ENCODE data around the gene GPC6.

GPC6 gene

DNA sequence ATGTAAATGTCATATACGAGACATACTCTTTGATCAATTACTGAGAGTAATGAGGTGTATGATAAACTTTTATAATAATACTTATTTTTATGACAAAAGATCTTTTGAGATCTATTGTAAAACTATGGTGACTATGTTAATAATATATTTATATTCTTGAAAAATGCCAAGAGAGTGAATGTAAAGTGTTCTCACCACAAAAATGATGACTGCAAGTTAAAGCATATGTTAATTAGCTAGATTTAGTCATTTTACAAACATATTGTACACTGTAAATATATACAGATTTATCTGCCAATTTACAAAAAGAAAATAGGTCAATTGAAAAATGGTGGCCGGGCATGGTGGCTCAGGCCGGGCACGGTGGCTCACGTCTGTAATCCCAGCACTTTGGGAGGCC lies 81.0 kb downstream of the GPC6 start:
- Histone ChIP-seq H3K27ac (ENCODE audit: low read depth, low read length) (no peak overlapping the region), H3K79me1 (ENCODE audit: low read length) (peaks cover 3% of the 10 kb centered on the region), H3K4ac (ENCODE audit: low read depth, low read length) (no peak overlapping the region), H3K23ac (ENCODE audit: low read length) (no peak overlapping the region), H4K5ac (ENCODE audit: low read length) (no peak overlapping the region), H3K4me1 (ENCODE audit: control insufficient read depth, low read depth, low read length) (peaks cover 7% of the 10 kb centered on the region), H2BK120ac (ENCODE audit: low read depth, low read length) (no peak overlapping the region), H3K18ac (ENCODE audit: low read length) (no peak overlapping the region), H3K36me3 (ENCODE audit: control insufficient read depth, insufficient read depth, low read length) (no peaks in the 10 kb centered on the region), H3K9ac (ENCODE audit: low read length) (no peak overlapping the region), H2BK5ac (ENCODE audit: low read length) (no peak overlapping the region), H3K79me2 (ENCODE audit: control insufficient read depth, insufficient read depth, low read length) (peaks cover 2% of the 10 kb centered on the region), H2AK5ac (ENCODE audit: low read length) (no peak overlapping the region), H4K8ac (ENCODE audit: low read depth, low read length) (no peak overlapping the region), H3K56ac (ENCODE audit: low read length) (no peak overlapping the region), H3K27me3 (ENCODE audit: insufficient read depth, low read length, poor library complexity) (no peaks in the 10 kb centered on the region), H2BK15ac (replicated peaks; ENCODE audit: low read depth) (no peak overlapping the region), H3K4me3 (ENCODE audit: low read length) (no peak overlapping the region), H3K4me2 (ENCODE audit: low read length) (no peak overlapping the region)
- no peak for DNase-seq
- WGBS (ENCODE audit: extremely low coverage, insufficient coverage, low lambda C conversion rate): no CpG with 5 or more reads among the region's 5 CpGs

DNA sequence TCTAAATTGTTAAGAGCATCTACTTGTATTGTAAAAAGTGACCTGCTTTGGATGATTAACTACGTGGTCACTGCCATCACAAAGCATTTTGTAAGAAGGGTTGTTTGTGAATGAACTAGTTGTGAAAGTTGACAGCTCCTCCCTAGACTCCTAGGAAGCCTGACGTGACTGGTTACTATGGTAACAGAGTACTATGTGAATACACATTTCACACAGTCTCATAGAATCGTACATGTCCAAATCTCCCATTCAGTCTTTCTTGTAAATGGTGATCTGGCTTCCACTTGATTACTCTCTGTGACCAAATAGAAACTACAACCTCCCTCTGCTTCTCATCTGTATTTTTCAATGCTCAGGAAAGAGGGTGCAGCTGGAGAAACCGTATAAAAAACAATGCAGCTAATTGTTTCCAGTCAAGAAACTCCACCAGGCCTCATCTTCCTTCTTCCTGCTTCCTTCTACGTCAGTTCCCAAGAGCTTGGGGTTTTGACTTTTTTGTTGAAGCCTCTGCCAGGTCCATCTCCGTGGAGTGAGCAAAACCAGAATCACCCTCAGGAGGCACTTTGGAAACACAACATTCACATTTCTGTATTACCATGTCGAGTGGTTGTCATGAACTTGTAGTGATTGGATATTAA lies 83.4 kb downstream of the GPC6 start:
- peak; percentile 85 for DNase-seq
- H2BK120ac ChIP-seq (ENCODE audit: low read depth, low read length): no peak overlapping the region
- H2BK5ac ChIP-seq (ENCODE audit: low read length): no peak overlapping the region
- H3K27ac ChIP-seq (ENCODE audit: low read depth, low read length): no peak overlapping the region
- H3K4me3 ChIP-seq (ENCODE audit: low read length): no peak overlapping the region
- no peak overlapping the region for H2AK5ac ChIP-seq (ENCODE audit: low read length)
- peaks cover 2% of the 10 kb centered on the region for H3K4me1 ChIP-seq (ENCODE audit: control insufficient read depth, low read depth, low read length)
- H3K4me2 ChIP-seq (ENCODE audit: low read length): no peak overlapping the region
- H3K79me1 ChIP-seq (ENCODE audit: low read length): peaks cover 3% of the 10 kb centered on the region
- no peak overlapping the region for H4K5ac ChIP-seq (ENCODE audit: low read length)
- H3K4ac ChIP-seq (ENCODE audit: low read depth, low read length): no peak overlapping the region
- H3K79me2 ChIP-seq (ENCODE audit: control insufficient read depth, insufficient read depth, low read length): peaks cover 3% of the 10 kb centered on the region
- H3K27me3 ChIP-seq (ENCODE audit: insufficient read depth, low read length, poor library complexity): no peaks in the 10 kb centered on the region
- no peaks in the 10 kb centered on the region for H3K36me3 ChIP-seq (ENCODE audit: control insufficient read depth, insufficient read depth, low read length)
- H3K56ac ChIP-seq (ENCODE audit: low read length): no peak overlapping the region
- no CpG with 5 or more reads among the region's 7 CpGs for WGBS (ENCODE audit: extremely low coverage, insufficient coverage, low lambda C conversion rate)
- no peak overlapping the region for H3K18ac ChIP-seq (ENCODE audit: low read length)
- no peak overlapping the region for H3K23ac ChIP-seq (ENCODE audit: low read length)
- H4K8ac ChIP-seq (ENCODE audit: low read depth, low read length): no peak overlapping the region
- no peak overlapping the region for H3K9ac ChIP-seq (ENCODE audit: low read length)
- H2BK15ac ChIP-seq (replicated peaks; ENCODE audit: low read depth): no peak overlapping the region

DNA sequence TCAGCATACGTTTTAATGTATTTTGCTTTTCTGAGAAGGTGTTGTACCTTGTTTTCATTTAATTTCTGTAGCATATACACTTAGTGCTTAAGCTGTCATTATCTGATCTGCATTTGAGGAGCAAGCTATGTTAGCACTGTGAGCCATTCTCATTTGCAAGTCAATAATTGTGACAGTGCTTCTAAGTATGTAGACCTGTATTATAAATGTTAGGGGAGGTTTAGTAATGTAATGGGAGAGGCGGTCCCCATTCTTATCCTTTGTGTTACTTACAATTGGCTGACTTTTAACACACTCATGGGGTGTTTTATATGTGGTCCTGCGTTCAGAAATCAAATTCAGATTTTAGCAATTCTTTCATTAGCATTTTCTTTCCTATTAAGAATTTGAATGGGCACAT lies 90.2 kb downstream of the GPC6 start:
- no peak overlapping the region for H3K4me2 ChIP-seq (ENCODE audit: low read length)
- H3K4me1 ChIP-seq (ENCODE audit: control insufficient read depth, low read depth, low read length): no peaks in the 10 kb centered on the region
- no peaks in the 10 kb centered on the region for H3K27me3 ChIP-seq (ENCODE audit: insufficient read depth, low read length, poor library complexity)
- no peak overlapping the region for H2BK15ac ChIP-seq (replicated peaks; ENCODE audit: low read depth)
- H3K23ac ChIP-seq (ENCODE audit: low read length): no peak overlapping the region
- H3K79me2 ChIP-seq (ENCODE audit: control insufficient read depth, insufficient read depth, low read length): peaks cover 11% of the 10 kb centered on the region
- H2BK120ac ChIP-seq (ENCODE audit: low read depth, low read length): no peak overlapping the region
- H3K18ac ChIP-seq (ENCODE audit: low read length): no peak overlapping the region
- no peak for DNase-seq
- no peak overlapping the region for H3K4me3 ChIP-seq (ENCODE audit: low read length)
- no peaks in the 10 kb centered on the region for H3K36me3 ChIP-seq (ENCODE audit: control insufficient read depth, insufficient read depth, low read length)
- peaks cover 2% of the 10 kb centered on the region for H3K79me1 ChIP-seq (ENCODE audit: low read length)
- H3K4ac ChIP-seq (ENCODE audit: low read depth, low read length): no peak overlapping the region
- H4K5ac ChIP-seq (ENCODE audit: low read length): no peak overlapping the region
- H3K9ac ChIP-seq (ENCODE audit: low read length): no peak overlapping the region
- no CpG with 5 or more reads among the region's 3 CpGs for WGBS (ENCODE audit: extremely low coverage, insufficient coverage, low lambda C conversion rate)
- no peak overlapping the region for H4K8ac ChIP-seq (ENCODE audit: low read depth, low read length)
- no peak overlapping the region for H2BK5ac ChIP-seq (ENCODE audit: low read length)
- H3K27ac ChIP-seq (ENCODE audit: low read depth, low read length): no peak overlapping the region
- no peak overlapping the region for H2AK5ac ChIP-seq (ENCODE audit: low read length)
- H3K56ac ChIP-seq (ENCODE audit: low read length): no peak overlapping the region

DNA sequence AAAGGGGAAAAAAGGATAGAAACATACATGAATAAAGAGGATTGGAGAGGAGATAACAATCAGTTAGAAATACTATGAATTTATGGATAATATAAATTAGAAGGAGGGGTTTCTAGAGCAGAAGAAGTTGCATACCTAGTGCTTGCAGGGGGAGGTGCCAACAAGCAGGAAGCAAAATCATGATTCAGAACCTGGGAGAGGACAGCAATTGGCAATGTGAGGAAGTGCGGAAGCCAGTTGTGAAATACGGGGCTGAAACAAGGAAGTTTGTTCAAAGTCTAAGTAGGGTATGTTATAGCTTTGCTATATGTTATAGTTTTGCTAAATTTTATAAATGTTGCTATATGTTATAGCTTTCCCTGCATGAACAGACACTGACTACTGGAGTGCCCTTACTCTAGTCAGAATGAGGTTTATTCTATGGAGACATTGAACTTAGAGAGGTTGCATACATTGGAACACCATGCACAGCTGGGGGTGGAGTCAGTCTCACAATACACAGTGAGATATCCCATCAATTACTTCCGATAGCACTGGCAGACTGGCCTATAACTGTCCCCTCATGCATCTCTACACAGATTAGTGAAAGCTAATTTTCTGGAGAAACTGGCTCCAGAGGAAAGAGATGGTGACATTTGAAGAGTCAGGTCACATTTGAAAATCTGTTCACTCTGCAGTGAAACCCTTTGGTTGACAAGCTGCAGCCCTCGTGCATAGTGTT lies 92.1 kb downstream of the GPC6 start:
- H3K18ac ChIP-seq (ENCODE audit: low read length): no peak overlapping the region
- H3K9ac ChIP-seq (ENCODE audit: low read length): no peak overlapping the region
- H3K79me2 ChIP-seq (ENCODE audit: control insufficient read depth, insufficient read depth, low read length): peaks cover 11% of the 10 kb centered on the region
- no peak overlapping the region for H3K4me3 ChIP-seq (ENCODE audit: low read length)
- H2AK5ac ChIP-seq (ENCODE audit: low read length): no peak overlapping the region
- WGBS (ENCODE audit: extremely low coverage, insufficient coverage, low lambda C conversion rate): no CpG with 5 or more reads among the region's 4 CpGs
- no peak overlapping the region for H4K5ac ChIP-seq (ENCODE audit: low read length)
- no peaks in the 10 kb centered on the region for H3K36me3 ChIP-seq (ENCODE audit: control insufficient read depth, insufficient read depth, low read length)
- H3K56ac ChIP-seq (ENCODE audit: low read length): no peak overlapping the region
- no peaks in the 10 kb centered on the region for H3K27me3 ChIP-seq (ENCODE audit: insufficient read depth, low read length, poor library complexity)
- H2BK15ac ChIP-seq (replicated peaks; ENCODE audit: low read depth): no peak overlapping the region
- DNase-seq: peak; percentile 62
- H3K4me1 ChIP-seq (ENCODE audit: control insufficient read depth, low read depth, low read length): no peaks in the 10 kb centered on the region
- H3K4me2 ChIP-seq (ENCODE audit: low read length): no peak overlapping the region
- H2BK120ac ChIP-seq (ENCODE audit: low read depth, low read length): no peak overlapping the region
- H3K27ac ChIP-seq (ENCODE audit: low read depth, low read length): no peak overlapping the region
- H3K4ac ChIP-seq (ENCODE audit: low read depth, low read length): no peak overlapping the region
- H3K79me1 ChIP-seq (ENCODE audit: low read length): peaks cover 4% of the 10 kb centered on the region
- H2BK5ac ChIP-seq (ENCODE audit: low read length): no peak overlapping the region
- no peak overlapping the region for H4K8ac ChIP-seq (ENCODE audit: low read depth, low read length)
- H3K23ac ChIP-seq (ENCODE audit: low read length): no peak overlapping the region

DNA sequence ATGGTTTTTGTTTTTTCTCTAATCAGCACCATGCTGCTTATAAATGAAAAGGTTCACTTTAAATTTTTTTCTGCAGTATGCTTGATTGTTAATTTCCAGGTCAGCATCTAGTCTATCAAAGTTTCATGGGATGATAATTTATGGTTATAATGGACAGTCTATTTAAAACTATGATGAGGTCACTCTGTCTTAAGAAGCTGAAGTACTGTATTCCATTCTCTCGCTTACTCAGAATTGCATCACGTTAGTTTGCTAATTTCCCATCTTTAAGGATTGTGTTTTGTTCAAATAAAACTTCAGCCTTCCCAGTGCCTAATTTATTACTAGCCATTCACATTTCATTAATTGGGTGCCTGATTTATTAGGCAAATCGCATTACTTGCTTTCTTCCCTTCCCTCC lies 94.3 kb downstream of the GPC6 start:
- Histone ChIP-seq H2BK120ac (ENCODE audit: low read depth, low read length) (no peak overlapping the region), H3K79me1 (ENCODE audit: low read length) (peaks cover 6% of the 10 kb centered on the region), H3K18ac (ENCODE audit: low read length) (no peak overlapping the region), H3K36me3 (ENCODE audit: control insufficient read depth, insufficient read depth, low read length) (no peaks in the 10 kb centered on the region), H2AK5ac (ENCODE audit: low read length) (no peak overlapping the region), H3K56ac (ENCODE audit: low read length) (no peak overlapping the region), H4K5ac (ENCODE audit: low read length) (no peak overlapping the region), H2BK15ac (replicated peaks; ENCODE audit: low read depth) (no peak overlapping the region), H3K27ac (ENCODE audit: low read depth, low read length) (no peak overlapping the region), H3K9ac (ENCODE audit: low read length) (no peak overlapping the region), H3K23ac (ENCODE audit: low read length) (no peak overlapping the region), H3K4ac (ENCODE audit: low read depth, low read length) (no peak overlapping the region), H3K4me2 (ENCODE audit: low read length) (no peak overlapping the region), H2BK5ac (ENCODE audit: low read length) (no peak overlapping the region), H3K79me2 (ENCODE audit: control insufficient read depth, insufficient read depth, low read length) (peaks cover 13% of the 10 kb centered on the region), H4K8ac (ENCODE audit: low read depth, low read length) (no peak overlapping the region), H3K4me3 (ENCODE audit: low read length) (no peak overlapping the region), H3K27me3 (ENCODE audit: insufficient read depth, low read length, poor library complexity) (no peaks in the 10 kb centered on the region), H3K4me1 (ENCODE audit: control insufficient read depth, low read depth, low read length) (no peaks in the 10 kb centered on the region)
- no CpG with 5 or more reads among the region's 3 CpGs for WGBS (ENCODE audit: extremely low coverage, insufficient coverage, low lambda C conversion rate)
- no peak for DNase-seq

Data from mesendoderm (in vitro differentiated cells).